Fibroblast of villous mesenchyme (primary cell): Measurements from ENCODE around the gene PEX12. TPM values are rescaled to one million over a fixed set of nuclear protein-coding genes. Genes with fewer than 3 reads are reported as not detected.
"Not testable (repeated sequence)": the region's sequence is repeated elsewhere in the genome, so short reads cannot be mapped to it uniquely, and the experiment has no call there.

ENCODE experiments used
- DNase-seq: peaks from one replicate; pipeline ENCODE4 v3.0.0-alpha.2; 2010; ENCODE audit warnings: low read depth
- H3K4me3 ChIP-seq: 2 replicates; pipeline ENCODE4 v1.5.1; 2011; ENCODE audit warnings: low read depth, mild to moderate bottlenecking, low read length
- CTCF ChIP-seq: IDR thresholded peaks from 2 replicates; pipeline ENCODE4 v1.5.1; 2012; ENCODE audit warnings: low read depth, mild to moderate bottlenecking, low read length; ENCODE audit not compliant: insufficient read depth
- total RNA-seq: library from RNA; depleted of rRNA; stranded (reverse); fragments of >200 nt; gene quantifications from 2 replicates; pipeline ENCODE4 v1.2.3, GENCODE V29; 2012

PEX12 gene
- total RNA-seq, 1 donor, result 7.3 TPM

- no peak for TF ChIP-seq CTCF
These were observed 37.6 kb downstream of the PEX12 start for GRCh38 chr17:35540589-35541404.

GRCh38 chr17:35539659-35540026 is 38.7 kb downstream of the PEX12 start:
- H3K4me3 ChIP-seq, result no peak overlapping the region
- no peak for DNase-seq
- no peak for TF ChIP-seq CTCF

More at GRCh38 chr17:35540589-35541404, 37.6 kb downstream of the PEX12 start:
- DNase-seq, result peak; percentile 63
- H3K4me3 ChIP-seq, result peak overlapping the region; percentile 46

GRCh38 chr17:35537601-35538141 is 40.7 kb downstream of the PEX12 start, which contains the start of gene SLFN12L:
Gene SLFN12L, minus strand, starts transcription at chr17:35537678. Its CDS starts 15,314 bp downstream, at chr17:35522364.
- no peak for TF ChIP-seq CTCF
- DNase-seq, result no peak
- no peak within 1 kb of the TSS for H3K4me3 ChIP-seq

- TF ChIP-seq CTCF, result no peak
- DNase-seq, result no peak
- no peak overlapping the region for H3K4me3 ChIP-seq
These were observed 41.7 kb downstream of the PEX12 start for GRCh38 chr17:35536664-35537171.

GRCh38 chr17:35535406-35535805 is 43.0 kb downstream of the PEX12 start:
- H3K4me3 ChIP-seq, DNase-seq: not testable (repeated sequence)

GRCh38 chr17:35534576-35535093 is 43.7 kb downstream of the PEX12 start:
- no peak overlapping the region for H3K4me3 ChIP-seq
- TF ChIP-seq CTCF, result no peak
- no peak for DNase-seq

- no peak for TF ChIP-seq CTCF
- no peak overlapping the region for H3K4me3 ChIP-seq
- no peak for DNase-seq
These were observed 47.2 kb downstream of the PEX12 start for GRCh38 chr17:35531160-35531559.
